HepG2 (cell line): ENCODE results near the gene SOX5. TPM values are rescaled to one million over a fixed set of nuclear protein-coding genes. Genes with fewer than 3 reads are reported as not detected.
A peak's percentile ranks its signal among the peaks of the same experiment; 100 is the strongest.

Experiments used
- ATAC-seq: fragments of 200-7000 bp; cut with Tn5 transposase; 3 replicates; pipeline ENCODE4 v1.9.1; 2020; ENCODE audit warnings: mild to moderate bottlenecking, moderate library complexity
- BruUV-seq: library from RNA; stranded (reverse); fragments of 400-500 nt; replicated peaks from 2 replicates; lab custom pipeline; 2021; lab: Mats Ljungman, UMichigan
- CTCF ChIA-PET: fragments of 300-600 bp; formaldehyde crosslinking; extraction: SDS; loops from one replicate; lab custom pipeline; 2021; ENCODE audit warnings: low total read pairs, inconsistent platforms, low intra/inter-chr PET ratio; lab: Yijun Ruan, JAX
- POLR2A ChIA-PET: fragments of 350-600 bp; sonication (Branson Sonifier 250); formaldehyde crosslinking; loops from one replicate; lab custom pipeline; 2020; ENCODE audit warnings: antibody characterized with exemption, inconsistent platforms; lab: Yijun Ruan, JAX
- DNase-seq: peaks from one replicate; pipeline ENCODE4 v3.0.0-alpha.2; 2015; ENCODE audit warnings: low spot score
- FAIRE-seq: peaks from 3 replicates; lab custom pipeline; 2011; peaks lifted over from hg19 to GRCh38; lab: Jason Lieb, UNC
- H2AFZ ChIP-seq: one replicate; pipeline ENCODE4 v1.6.1; 2011; ENCODE audit warnings: low read length, inconsistent platforms
- H3K27ac ChIP-seq: fragments of 300-600 bp; 3 replicates; pipeline ENCODE4 v1.8.0; 2011; ENCODE audit warnings: mixed run types, mild to moderate bottlenecking, mixed read lengths, low read length, inconsistent platforms; ENCODE audit not compliant: insufficient read depth; ENCODE audit errors: extremely low read length
- H3K27me3 ChIP-seq, 2 experiments: fragments of 200-600 bp in 1 of 2; 2 replicates in 1 of 2; 3 replicates in 1 of 2; pipeline versions ENCODE4 v1.6.0 to v1.8.0; 2011; ENCODE audit warnings: low read length in 2 of 2, mild to moderate bottlenecking in 2 of 2, moderate library complexity in 2 of 2, inconsistent platforms in 1 of 2; ENCODE audit not compliant: insufficient read depth in 2 of 2, control insufficient read depth in 1 of 2
- H3K36me3 ChIP-seq, 2 experiments: fragments of 200-600 bp in 1 of 2; replicated peaks in 1 of 2; 2 replicates in 1 of 2; 3 replicates in 1 of 2; pipeline versions ENCODE4 v1.5.1 to v1.8.0; 2011; ENCODE audit warnings: low read length in 2 of 2, inconsistent platforms in 1 of 2; ENCODE audit not compliant: insufficient read depth in 2 of 2, control insufficient read depth in 1 of 2
- H3K4me1 ChIP-seq: 2 replicates; pipeline ENCODE4 v1.5.1; 2012; ENCODE audit warnings: low read length, inconsistent platforms; ENCODE audit not compliant: insufficient read depth
- H3K4me2 ChIP-seq: 2 replicates; pipeline ENCODE4 v1.6.0; 2011; ENCODE audit warnings: low read depth, low read length, inconsistent platforms
- H3K4me3 ChIP-seq, 3 experiments: fragments of 200-600 bp in 1 of 3; sonication (generic), shearing (Covaris generic) in 1 of 3; replicated peaks in 1 of 3; 2 replicates each; pipeline ENCODE4 v1.5.1; 2011 to 2016; ENCODE audit warnings: low read length in 3 of 3, inconsistent platforms in 2 of 3, low read depth in 2 of 3, mild to moderate bottlenecking in 2 of 3, control low read depth in 1 of 3, mixed read lengths in 1 of 3; ENCODE audit not compliant: insufficient read depth in 1 of 3
- H3K79me2 ChIP-seq: one replicate; pipeline ENCODE4 v1.6.1; 2011; ENCODE audit warnings: low read length, inconsistent platforms; ENCODE audit not compliant: insufficient read depth
- H3K9ac ChIP-seq: 2 replicates; pipeline ENCODE4 v1.6.0; 2011; ENCODE audit warnings: mild to moderate bottlenecking, low read depth, low read length, inconsistent platforms; ENCODE audit not compliant: insufficient read depth
- H3K9me3 ChIP-seq: 2 replicates; pipeline ENCODE4 v1.5.1; 2012; ENCODE audit warnings: mild to moderate bottlenecking, low read length
- H4K20me1 ChIP-seq: 2 replicates; pipeline ENCODE4 v1.6.0; 2011; ENCODE audit warnings: inconsistent platforms, mild to moderate bottlenecking, low read length, moderate library complexity; ENCODE audit not compliant: insufficient read depth
- ATF6 ChIP-seq: sonication (generic); formaldehyde crosslinking; conservative IDR thresholded peaks from 2 replicates; pipeline ENCODE4 v1.4.0; 2020; ENCODE audit warnings: missing genetic modification reagents
- CEBPB ChIP-seq: IDR thresholded peaks from 2 replicates; pipeline ENCODE4 v1.6.1; 2011; ENCODE audit warnings: low read depth, low read length, improper control_type of control experiment, borderline replicate concordance
- CEBPG ChIP-seq: IDR thresholded peaks from 2 replicates; pipeline ENCODE4 v1.6.1; 2016
- CREB3 ChIP-seq: sonication (generic); formaldehyde crosslinking; IDR thresholded peaks from 2 replicates; pipeline ENCODE4 v1.5.0; 2020; ENCODE audit warnings: missing genetic modification reagents
- CSRNP2 ChIP-seq: sonication (generic); formaldehyde crosslinking; conservative IDR thresholded peaks from 2 replicates; pipeline ENCODE4 v1.8.0; 2022; ENCODE audit warnings: low read depth, missing genetic modification reagents
- RORA ChIP-seq: sonication (generic); formaldehyde crosslinking; IDR thresholded peaks from 2 replicates; pipeline ENCODE4 v1.5.0; 2020; ENCODE audit warnings: mild to moderate bottlenecking, missing genetic modification reagents, moderate library complexity
- ZNF12 ChIP-seq: sonication (generic); formaldehyde crosslinking; IDR thresholded peaks from 2 replicates; pipeline ENCODE4 v1.5.0; 2020; ENCODE audit warnings: missing genetic modification reagents
- ZNF83 ChIP-seq: sonication (generic); formaldehyde crosslinking; IDR thresholded peaks from 2 replicates; pipeline ENCODE4 v1.4.0; 2020; ENCODE audit warnings: missing genetic modification reagents, mild to moderate bottlenecking, borderline replicate concordance
- WGBS: methylation state at CpG from one replicate; pipeline ENCODE4 v1.1.6; 2017; ENCODE audit warnings: low lambda C conversion rate; 5-methylcytosine and 5-hydroxymethylcytosine counted together
- in situ Hi-C: cut with HindIII; loops from 2 replicates; pipeline ENCODE4 v1.10.0; 2017; ENCODE audit warnings: low pct_unique_long_range_greater_than_20kb; ENCODE audit not compliant: extremely low pct_ligation_motif_present
- intact Hi-C: fragments of 100-400 bp; cut with micrococcal nuclease; formaldehyde crosslinking; loops from one replicate; pipeline ENCODE4 v1.10.0; 2022; ENCODE audit not compliant: unreplicated experiment
- polyA plus RNA-seq, 8 experiments: library from polyadenylated mRNA; depleted of rRNA in 3 of 8; stranded (reverse) in 7 of 8; unstranded in 1 of 8; fragments of >200 nt; fragmentation: Illumina TruSeq in 4 of 8; extraction: Trizol in 4 of 8; gene quantifications; 2 replicates each; pipeline versions ENCODE4 v1.2.1 to v1.2.3, GENCODE V29; 2011 to 2016; ENCODE audit warnings: low read depth in 4 of 8, missing spikeins in 1 of 8, mixed read lengths in 1 of 8; ENCODE audit not compliant: insufficient read depth in 1 of 8
- total RNA-seq, 5 experiments: library from RNA; depleted of rRNA; stranded (reverse); fragments of >200 nt; fragmentation: Illumina TruSeq; extraction: Trizol; gene quantifications; 2 replicates each; pipeline ENCODE4 v1.2.3, GENCODE V29; 2016; ENCODE audit warnings: low read depth in 1 of 5

SOX5 gene
- total and polyA plus RNA-seq, 2 of the 13 experiments (the other 11 are each of a cell fraction or from before 2014, with no cell fraction given), result 18.5 to 76.4 TPM

GRCh38 chr12:23655112-23655511 is 294.4 kb downstream of the SOX5 start:
- CTCF ChIA-PET, result no interaction called here

DNA sequence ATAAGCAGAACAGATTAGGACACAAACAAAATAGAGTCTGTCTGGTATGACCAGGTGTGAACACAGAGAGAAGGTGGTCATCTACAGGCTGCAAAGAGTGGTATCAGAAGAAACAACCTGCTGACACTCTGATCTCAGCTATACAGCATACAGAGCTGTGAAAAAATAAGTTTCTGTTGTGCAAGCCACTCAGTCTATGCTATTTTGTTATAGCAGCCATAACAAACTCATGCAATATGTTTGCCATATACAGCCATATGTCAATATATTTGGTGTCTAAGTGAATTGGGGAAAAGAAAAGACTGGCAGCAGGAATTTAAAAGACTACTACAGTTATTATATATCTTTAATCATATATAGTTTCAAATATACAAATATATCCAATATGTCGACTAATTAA is 300.9 kb downstream of the SOX5 start:
- CTCF ChIA-PET, result no interaction called here
- H3K36me3 ChIP-seq, result peaks cover 3 to 23% of the 10 kb centered on the region in 2 experiments; a peak in 3 of 5 replicates

More at GRCh38 chr12:23655112-23655511, 294.4 kb downstream of the SOX5 start:
- no peaks in the 10 kb centered on the region for H3K9me3 ChIP-seq
- no TSS peak for BruUV-seq
- ATAC-seq, result no peak
- no peak for FAIRE-seq
- POLR2A ChIA-PET, result no interaction called here
- no peaks in the 10 kb centered on the region for H4K20me1 ChIP-seq
- H3K27me3 ChIP-seq, result no peaks in the 10 kb centered on the region
- H3K79me2 ChIP-seq, result no peaks in the 10 kb centered on the region
- H3K36me3 ChIP-seq, result peaks cover 0 to 20% of the 10 kb centered on the region in 2 experiments; a peak in 2 of 5 replicates
- no peak overlapping the region for H2AFZ ChIP-seq
- H3K9ac ChIP-seq, result no peak overlapping the region
- no peak overlapping the region for H3K4me3 ChIP-seq
- no peak for DNase-seq
- intact Hi-C loops, result no loop called here
- H3K27ac ChIP-seq, result no peak overlapping the region
- TF ChIP-seq CSRNP2 (CRISPR knock-in tag) (no peak), CEBPB (peak; percentile 80), CEBPG (CRISPR knock-in tag) (peak; percentile 16; the same call in 1 of the 2 replicates), RORA (CRISPR knock-in tag) (no peak)
- WGBS, result 71% methylated on average over 4 of the region's 4 CpGs
- no peaks in the 10 kb centered on the region for H3K4me1 ChIP-seq
- H3K4me2 ChIP-seq, result no peak overlapping the region
- in situ Hi-C loops, result no loop called here

More for the DNA sequence above, 300.9 kb downstream of the SOX5 start:
- H3K27me3 ChIP-seq, result no peaks in the 10 kb centered on the region
- intact Hi-C loops, result no loop called here
- no peak overlapping the region for H3K4me2 ChIP-seq
- no peaks in the 10 kb centered on the region for H3K9me3 ChIP-seq
- FAIRE-seq (no peak), DNase-seq (no peak), ATAC-seq (no peak)
- no peaks in the 10 kb centered on the region for H4K20me1 ChIP-seq
- no peaks in the 10 kb centered on the region for H3K79me2 ChIP-seq
- H3K9ac ChIP-seq, result no peak overlapping the region
- H3K4me1 ChIP-seq, result no peaks in the 10 kb centered on the region
- no peak overlapping the region for H2AFZ ChIP-seq
- TF ChIP-seq ZNF12 (CRISPR knock-in tag) (peak; percentile 92), ATF6 (CRISPR knock-in tag) (no peak), ZNF83 (no peak), CREB3 (CRISPR knock-in tag) (no peak)
- H3K4me3 ChIP-seq, result no peak overlapping the region
- no peak overlapping the region for H3K27ac ChIP-seq
- WGBS, result 100% methylated on average over 1 of the region's 1 CpG
- POLR2A ChIA-PET, result no interaction called here
- in situ Hi-C loops, result no loop called here
- no TSS peak for BruUV-seq
